GM19324 (cell line): ENCODE measurements around the gene MARCO.
"Not testable (repeated sequence)": the region's sequence is repeated elsewhere in the genome, so short reads cannot be mapped to it uniquely, and the experiment has no call there.

Experiments used
- ATAC-seq: cut with Tn5 transposase; IDR thresholded peaks from one replicate; pipeline ENCODE4 v1.9.1; 2021; ENCODE audit warnings: mild to moderate bottlenecking, moderate library complexity; ENCODE audit not compliant: unreplicated experiment, low FRiP score

Gene MARCO

DNA sequence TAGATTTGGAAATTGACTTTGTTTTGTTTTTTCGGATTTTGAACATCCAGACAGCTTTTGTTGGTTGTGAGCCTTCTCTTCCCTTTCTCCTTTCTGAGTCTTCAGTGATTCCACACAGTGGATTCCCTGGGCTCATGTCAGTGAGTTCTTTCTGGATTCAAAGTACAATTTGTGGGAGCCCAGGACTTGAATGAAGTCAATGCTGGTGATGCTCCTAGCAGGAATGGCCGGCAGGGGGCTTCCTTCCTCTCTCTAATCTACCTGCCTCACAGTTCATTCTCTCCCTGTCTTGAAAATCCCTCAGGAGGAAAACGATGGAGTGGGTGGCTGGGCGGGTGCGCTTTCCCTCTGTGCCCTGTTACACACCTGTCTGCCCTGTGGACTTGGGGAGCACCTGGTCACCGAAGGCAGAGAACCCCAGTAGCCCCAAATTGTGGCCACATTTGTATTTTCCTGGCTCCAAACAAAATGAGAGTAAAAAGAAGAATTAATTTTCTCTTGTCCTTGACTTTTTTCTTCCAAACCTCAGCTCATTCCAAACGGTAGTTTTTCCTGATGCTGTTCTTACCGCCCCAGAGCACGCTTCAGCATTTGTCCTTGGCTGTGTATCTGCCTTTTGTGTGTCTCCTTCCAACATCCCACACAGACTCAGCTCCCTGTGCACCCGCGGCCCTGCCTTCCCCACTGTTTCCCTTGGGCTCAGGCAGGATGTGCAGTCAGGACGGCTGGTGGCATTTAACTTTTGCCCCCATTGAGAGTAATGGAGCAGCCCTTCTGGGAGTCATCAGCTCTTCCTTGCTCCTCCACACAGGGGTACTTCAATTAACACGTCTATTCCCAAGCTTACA is 86.6 kb downstream of the MARCO start:
- no peak for ATAC-seq

DNA sequence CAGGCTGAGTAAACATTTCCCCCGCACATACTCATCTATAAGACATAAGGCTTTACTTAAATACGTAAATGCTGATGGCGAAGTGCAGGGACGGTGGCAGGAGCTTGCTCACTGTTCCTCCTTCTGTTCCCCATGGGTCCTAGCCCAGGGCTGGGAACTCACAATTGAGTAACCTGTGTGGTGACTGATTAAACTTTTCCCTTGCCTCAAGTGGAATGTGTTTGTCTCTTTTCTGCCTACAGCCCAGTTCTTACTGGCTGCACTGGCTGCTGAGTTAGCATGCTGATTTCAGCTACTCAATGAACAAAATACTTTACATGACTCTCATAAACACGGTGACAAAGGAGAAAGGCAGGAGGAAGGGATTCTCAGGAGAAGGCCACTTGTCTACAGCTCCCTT is 87.3 kb downstream of the MARCO start:
- no peak for ATAC-seq

DNA sequence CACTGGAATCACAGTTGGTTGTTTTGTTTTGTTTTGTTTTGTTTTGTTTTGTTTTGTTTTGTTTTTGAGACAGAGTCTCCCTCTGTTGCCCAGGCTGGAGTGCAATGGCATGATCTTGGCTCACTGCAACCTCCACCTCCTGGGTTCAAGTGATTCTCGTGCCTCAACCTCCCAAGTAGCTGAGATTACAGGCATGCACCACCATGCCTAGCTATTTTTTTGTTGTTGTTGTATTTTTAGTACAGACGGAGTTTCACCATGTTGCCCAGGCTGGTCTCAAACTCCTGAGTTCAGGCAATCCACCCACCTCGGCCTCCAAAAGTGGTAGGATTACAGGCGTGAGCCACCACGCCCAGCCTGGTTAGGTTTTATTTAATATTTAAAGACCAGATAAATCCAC is 95.9 kb downstream of the MARCO start:
- not testable (repeated sequence) for ATAC-seq

DNA sequence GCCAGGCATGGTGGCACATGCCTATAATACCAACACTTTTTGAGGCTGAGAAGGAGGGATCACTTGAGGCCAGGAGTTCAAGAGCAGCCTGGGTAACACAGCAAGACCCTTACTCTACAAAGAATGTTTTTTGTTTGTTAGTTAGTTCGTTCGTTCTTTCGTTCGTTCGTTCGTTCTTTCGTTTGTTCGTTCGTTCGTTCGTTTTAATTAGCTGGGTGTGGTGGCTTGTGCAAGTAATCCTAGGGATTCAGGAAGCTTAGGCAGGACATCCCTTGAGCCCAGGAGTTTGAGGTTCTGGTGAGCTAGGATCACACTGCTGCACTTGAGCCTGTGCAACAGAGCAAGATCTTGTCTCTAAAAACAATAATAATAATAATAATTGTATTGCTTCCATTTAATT is 98.7 kb downstream of the MARCO start:
- no peak for ATAC-seq
